ENCODE measurements around the gene DCP1A.
"Not testable (repeated sequence)": the region's sequence is repeated elsewhere in the genome, so short reads cannot be mapped to it uniquely, and the experiment has no call there.

DNA sequence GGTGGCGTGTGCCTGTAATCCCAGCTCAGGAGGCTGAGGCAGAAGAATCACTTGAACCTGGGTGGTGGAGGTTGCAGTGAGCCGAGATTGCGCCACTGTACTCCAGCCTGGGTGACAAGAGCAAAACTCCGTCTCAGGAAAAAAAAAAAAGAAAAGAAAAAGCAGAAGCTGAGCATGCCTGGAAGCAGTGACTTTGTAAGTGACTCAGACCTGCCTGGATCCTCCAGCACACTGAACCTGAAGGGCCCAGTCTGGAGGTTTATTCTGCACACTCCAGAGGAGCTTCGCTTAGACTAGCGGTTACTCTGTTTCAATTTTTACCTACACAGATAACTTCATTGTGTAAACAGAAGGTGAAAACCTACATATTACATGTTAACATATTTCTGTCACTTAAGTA, 19.4 kb downstream of the DCP1A start:
- TF ChIP-seq, protein P1, sequence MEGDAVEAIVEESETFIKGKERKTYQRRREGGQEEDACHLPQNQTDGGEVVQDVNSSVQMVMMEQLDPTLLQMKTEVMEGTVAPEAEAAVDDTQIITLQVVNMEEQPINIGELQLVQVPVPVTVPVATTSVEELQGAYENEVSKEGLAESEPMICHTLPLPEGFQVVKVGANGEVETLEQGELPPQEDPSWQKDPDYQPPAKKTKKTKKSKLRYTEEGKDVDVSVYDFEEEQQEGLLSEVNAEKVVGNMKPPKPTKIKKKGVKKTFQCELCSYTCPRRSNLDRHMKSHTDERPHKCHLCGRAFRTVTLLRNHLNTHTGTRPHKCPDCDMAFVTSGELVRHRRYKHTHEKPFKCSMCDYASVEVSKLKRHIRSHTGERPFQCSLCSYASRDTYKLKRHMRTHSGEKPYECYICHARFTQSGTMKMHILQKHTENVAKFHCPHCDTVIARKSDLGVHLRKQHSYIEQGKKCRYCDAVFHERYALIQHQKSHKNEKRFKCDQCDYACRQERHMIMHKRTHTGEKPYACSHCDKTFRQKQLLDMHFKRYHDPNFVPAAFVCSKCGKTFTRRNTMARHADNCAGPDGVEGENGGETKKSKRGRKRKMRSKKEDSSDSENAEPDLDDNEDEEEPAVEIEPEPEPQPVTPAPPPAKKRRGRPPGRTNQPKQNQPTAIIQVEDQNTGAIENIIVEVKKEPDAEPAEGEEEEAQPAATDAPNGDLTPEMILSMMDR (conservative IDR thresholded peaks at IDR 0.05), result not testable (repeated sequence)
- TF ChIP-seq EZH2 (IDR thresholded peaks at IDR 0.05; ENCODE audit: low read depth), result not testable (repeated sequence)

Data from PC-9 (cell line).